Measurements from ENCODE around the gene LINC00305. TPM values are rescaled to one million over a fixed set of nuclear protein-coding genes. Genes with fewer than 3 reads are reported as not detected.

The LINC00305 gene
- total and polyA plus RNA-seq, 2 of the 8 experiments (the other 6 are each of a cell fraction or from before 2014, with no cell fraction given) = not detected

DNA sequence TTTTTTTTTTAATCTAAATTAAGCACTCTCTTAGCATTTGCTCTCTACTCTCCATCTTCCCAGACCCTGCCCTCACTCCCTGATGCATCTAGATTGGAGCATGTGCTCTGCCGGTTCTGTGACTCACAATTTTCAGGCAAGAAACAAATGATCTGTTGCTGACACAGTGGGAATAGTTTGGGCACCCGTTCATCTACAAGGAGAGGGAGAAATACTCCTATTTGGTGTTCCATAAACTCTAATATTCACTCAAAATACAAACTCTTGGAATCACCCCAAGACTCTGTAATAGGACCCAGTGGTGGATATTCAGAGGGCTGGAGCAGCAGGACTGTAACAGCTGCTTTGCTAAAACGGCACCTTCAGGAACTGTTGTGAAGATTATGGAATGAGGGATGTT, 37.1 kb upstream of the LINC00305 start:
- Histone ChIP-seq H3K4ac (replicated peaks; ENCODE audit: insufficient read length, low read depth, low read length) (no peak overlapping the region), H3K4me2 (ENCODE audit: insufficient read depth in 1 of 2, low read depth in 2 of 2, low read length in 2 of 2) (no peak overlapping the region), H3K4me3 (ENCODE audit: extremely low read depth in 1 of 4, insufficient read depth in 2 of 4, low read depth in 3 of 4, low read length in 4 of 4) (no peak overlapping the region), H2AFZ (ENCODE audit: low read length) (0 out of 2 replicates have a peak overlapping the region, but pooled peaks have one; percentile 63), H3K79me2 (ENCODE audit: control insufficient read depth in 1 of 2, insufficient read depth in 2 of 2, low read length in 2 of 2) (no peaks in the 10 kb centered on the region), H3K27me3 (replicated peaks in 1 of 4; ENCODE audit: control insufficient read depth in 3 of 4, extremely low read depth in 1 of 4, insufficient read depth in 3 of 4, low read length in 3 of 4) (no peaks in the 10 kb centered on the region), H4K20me1 (replicated peaks in 1 of 2; ENCODE audit: control insufficient read depth in 1 of 2, insufficient read depth in 2 of 2, low read length in 2 of 2) (no peaks in the 10 kb centered on the region), H3K56ac (replicated peaks; ENCODE audit: insufficient read length, low read depth, low read length) (no peak overlapping the region), H3K36me3 (ENCODE audit: control insufficient read depth in 2 of 4, insufficient read depth in 4 of 4, low read length in 3 of 4) (no peaks in the 10 kb centered on the region), H3K9ac (replicated peaks in 1 of 4; ENCODE audit: extremely low read depth in 1 of 4, low read depth in 3 of 4, low read length in 3 of 4) (no peak overlapping the region), H4K5ac (ENCODE audit: insufficient read length, low read depth, low read length) (no peak overlapping the region), H2BK15ac (ENCODE audit: low read length) (no peak overlapping the region), H3K4me1 (replicated peaks in 1 of 4; ENCODE audit: control insufficient read depth in 3 of 4, insufficient read depth in 4 of 4, low read length in 3 of 4) (no peaks in the 10 kb centered on the region; a peak in 1 of 7 replicates), H4K8ac (ENCODE audit: extremely low read depth, insufficient read depth, low read length) (no peak overlapping the region), H2BK12ac (ENCODE audit: low read depth, low read length) (no peak overlapping the region), H3K27ac (ENCODE audit: low read depth, low read length) (no peak overlapping the region), H3K14ac (ENCODE audit: insufficient read length) (no peak overlapping the region), H3K18ac (ENCODE audit: extremely low read depth, low read length) (0 out of 2 replicates have a peak overlapping the region, but pooled peaks have one; percentile 15), H4K91ac (replicated peaks; ENCODE audit: insufficient read length, low read length) (no peak overlapping the region), H3K79me1 (ENCODE audit: low read depth, low read length) (no peaks in the 10 kb centered on the region), H2AK5ac (ENCODE audit: low read depth, low read length) (no peak overlapping the region), H3K9me3 (ENCODE audit: insufficient read depth in 2 of 2, low read depth in 1 of 2, low read length in 1 of 2) (no peaks in the 10 kb centered on the region), H2BK5ac (ENCODE audit: low read depth, low read length) (no peak overlapping the region), H2BK20ac (ENCODE audit: low read length) (no peak overlapping the region), H2BK120ac (replicated peaks; ENCODE audit: low read depth, low read length) (no peak overlapping the region), H3K23ac (ENCODE audit: insufficient read length) (no peak overlapping the region), H3K23me2 (ENCODE audit: low read depth, low read length) (no peaks in the 10 kb centered on the region)
- no peak for FAIRE-seq
- 82% methylated on average over 3 of the region's 3 CpGs; no CpG with 5 or more reads in 1 of the 2 experiments for WGBS, 2 experiments (ENCODE audit: extremely low coverage in 1 of 2, insufficient coverage in 1 of 2, insufficient read length in 1 of 2, insufficient replicate concordance in 2 of 2, low coverage in 1 of 2, low lambda C conversion rate in 2 of 2, missing lambda C conversion rate in 1 of 2)
- no peak for TF ChIP-seq CEBPB (IDR thresholded peaks at IDR 0.05; ENCODE audit: low read depth, low read length)
- TF ChIP-seq SUZ12 (IDR thresholded peaks at IDR 0.05; ENCODE audit: low read length) = no peak
- ChIA-PET CTCF (ENCODE audit: partially characterized antibody) (interaction anchor here (0.6 kb wide), 1 partner anchor 20 kb away, joined by 4 read pairs; no protein-coding TSS in a partner anchor), POLR2A (ENCODE audit: partially characterized antibody) (no interaction called here)
- DNase-seq (ENCODE audit: low read depth in 1 of 2, low spot score in 2 of 2) = no peak
